Islet of Langerhans (tissue), 1 donor: ENCODE data around the gene IL1RAPL2.

Source experiments
- FAIRE-seq: peaks from one replicate; lab custom pipeline; 2011; peaks lifted over from hg19 to GRCh38; lab: Jason Lieb, UNC

IL1RAPL2 gene

GRCh38 chrX:105274091-105274490 is 708.1 kb downstream of the IL1RAPL2 start:
- FAIRE-seq, result no peak

DNA sequence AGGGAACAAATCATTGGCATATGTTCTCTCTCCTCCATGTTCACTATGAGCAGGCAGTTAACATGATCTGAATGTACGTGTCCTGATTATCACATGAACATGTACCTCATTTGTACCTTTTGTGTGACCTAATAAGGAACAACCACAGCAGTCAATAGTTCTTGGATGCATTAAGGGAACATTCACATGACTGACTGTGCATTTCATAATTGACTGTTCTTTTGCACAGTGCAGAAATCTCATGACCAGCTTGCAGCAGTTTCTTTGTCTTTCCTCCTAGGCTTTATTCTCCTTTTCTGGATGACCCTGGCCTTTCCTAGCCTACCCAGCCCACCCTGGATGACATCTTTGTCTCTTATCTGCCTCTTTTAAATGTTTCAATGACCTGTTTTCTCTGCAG is 711.1 kb downstream of the IL1RAPL2 start:
- no peak for FAIRE-seq

DNA sequence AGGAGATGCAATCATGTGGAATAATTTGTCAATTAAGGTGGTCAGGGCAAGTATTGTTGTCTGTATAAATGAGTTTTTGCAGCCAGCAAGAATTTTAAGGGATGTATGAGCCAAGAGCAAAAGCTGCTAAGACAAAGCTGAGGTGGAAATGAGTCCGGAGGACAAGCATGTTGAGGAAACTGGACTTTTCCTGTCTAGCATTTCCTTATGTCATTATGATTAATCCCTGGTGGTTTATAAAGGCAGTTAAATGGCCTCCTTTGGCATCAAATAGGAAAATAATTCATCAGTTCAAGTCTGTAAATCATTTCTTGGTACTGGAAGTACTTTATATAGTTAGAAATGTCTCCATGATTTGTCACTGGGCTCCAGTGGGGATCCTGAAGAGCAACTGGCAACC is 716.1 kb downstream of the IL1RAPL2 start:
- no peak for FAIRE-seq

GRCh38 chrX:105297041-105297440 is 731.0 kb downstream of the IL1RAPL2 start:
- no peak for FAIRE-seq

GRCh38 chrX:105299286-105299685 is 733.3 kb downstream of the IL1RAPL2 start:
- no peak for FAIRE-seq

GRCh38 chrX:105302246-105302645 is 736.2 kb downstream of the IL1RAPL2 start:
- FAIRE-seq, result no peak

GRCh38 chrX:105307762-105308161 is 741.8 kb downstream of the IL1RAPL2 start:
- no peak for FAIRE-seq

- no peak for FAIRE-seq
These were observed 747.6 kb downstream of the IL1RAPL2 start for GRCh38 chrX:105313596-105313995.

DNA sequence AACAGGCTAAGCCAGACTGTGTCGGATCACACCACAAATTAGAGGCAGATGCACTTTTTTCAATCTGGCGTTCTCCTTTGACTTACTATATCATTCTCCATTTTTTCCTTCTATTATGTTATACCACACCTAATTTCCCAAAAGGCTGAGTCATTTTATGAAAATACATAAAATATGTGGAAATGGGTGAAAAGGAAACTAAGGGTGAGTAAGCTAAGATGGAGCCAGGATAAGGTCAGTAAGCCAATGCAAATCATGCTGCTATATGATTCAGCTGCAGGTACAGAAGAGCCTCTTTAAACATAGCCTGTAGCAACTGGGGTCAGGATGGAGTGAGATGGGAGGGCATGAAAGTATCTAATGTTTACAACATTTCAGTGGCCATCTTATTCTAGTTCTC is 748.5 kb downstream of the IL1RAPL2 start:
- FAIRE-seq, result no peak

- no peak for FAIRE-seq
These were observed 749.2 kb downstream of the IL1RAPL2 start for GRCh38 chrX:105315248-105315647.

GRCh38 chrX:105317117-105317516 is 751.1 kb downstream of the IL1RAPL2 start:
- FAIRE-seq, result no peak

- FAIRE-seq, result no peak
These were observed 757.9 kb downstream of the IL1RAPL2 start for GRCh38 chrX:105323928-105324327.

DNA sequence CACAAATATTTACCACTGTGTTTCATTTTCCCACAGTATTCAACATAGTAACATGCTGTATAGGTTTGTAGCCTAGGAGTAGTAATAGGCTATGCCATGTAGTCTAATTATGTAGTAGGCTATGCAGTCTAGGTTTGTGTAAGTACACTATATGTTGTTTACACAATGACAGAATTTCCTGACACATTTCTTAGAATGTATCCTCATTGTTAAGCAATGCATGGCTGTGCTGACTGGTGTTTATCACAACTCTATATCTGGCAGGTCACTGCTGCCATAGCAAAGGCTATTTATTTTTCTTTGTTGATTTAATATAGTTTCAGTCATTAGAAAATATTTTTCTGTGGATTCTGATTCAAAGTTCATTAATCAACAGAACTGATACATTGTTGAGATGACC is 762.8 kb downstream of the IL1RAPL2 start:
- no peak for FAIRE-seq

GRCh38 chrX:105331244-105331643 is 765.2 kb downstream of the IL1RAPL2 start:
- no peak for FAIRE-seq

- FAIRE-seq, result no peak
These were observed 781.4 kb downstream of the IL1RAPL2 start for GRCh38 chrX:105347373-105347772.

GRCh38 chrX:105349476-105349875 is 783.5 kb downstream of the IL1RAPL2 start:
- no peak for FAIRE-seq

- FAIRE-seq, result no peak
These were observed 809.8 kb downstream of the IL1RAPL2 start for GRCh38 chrX:105375816-105376215.

DNA sequence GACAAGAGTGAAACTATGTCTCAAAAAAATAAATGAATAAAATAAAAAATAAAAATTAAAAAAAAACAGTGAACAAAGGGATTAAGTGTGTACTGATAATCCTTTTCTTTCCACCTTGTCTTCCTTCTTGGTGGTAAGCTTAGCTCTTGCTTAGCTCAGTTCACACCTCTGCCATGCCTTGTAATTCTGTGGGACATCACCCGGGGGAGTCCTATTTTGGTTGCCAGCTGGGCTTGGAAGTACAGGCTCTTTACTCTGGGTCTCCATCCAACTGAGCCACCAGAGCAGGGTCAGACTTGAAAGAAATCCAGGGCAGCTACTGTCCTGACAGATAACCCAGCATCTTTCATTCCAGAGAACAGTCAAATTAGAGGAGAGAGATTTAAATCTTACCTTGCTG is 858.7 kb downstream of the IL1RAPL2 start:
- no peak for FAIRE-seq

DNA sequence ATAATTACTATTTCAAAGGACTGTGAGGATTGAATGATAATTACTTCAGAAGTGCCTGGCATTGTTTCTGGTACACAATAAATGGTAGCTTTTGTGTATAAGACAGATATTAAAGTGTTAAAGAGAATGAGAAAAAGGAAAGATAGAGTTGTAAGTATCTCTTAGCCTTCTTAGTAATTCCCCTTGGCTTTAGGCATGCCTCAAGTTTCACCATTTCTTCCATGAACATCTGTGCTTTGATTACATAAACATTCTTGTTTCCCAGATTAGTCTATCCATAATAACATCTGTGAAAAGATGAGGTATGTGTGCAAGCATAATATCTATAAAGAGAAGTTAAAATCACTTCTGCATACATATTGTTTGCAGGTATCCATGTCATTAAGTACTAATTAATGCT is 885.4 kb downstream of the IL1RAPL2 start:
- FAIRE-seq, result no peak

- FAIRE-seq, result no peak
These were observed 892.8 kb downstream of the IL1RAPL2 start for GRCh38 chrX:105458846-105459245.

- FAIRE-seq, result no peak
These were observed 894.4 kb downstream of the IL1RAPL2 start for GRCh38 chrX:105460376-105460775.

GRCh38 chrX:105461016-105461415 is 895.0 kb downstream of the IL1RAPL2 start:
- FAIRE-seq, result no peak

GRCh38 chrX:105462186-105462585 is 896.2 kb downstream of the IL1RAPL2 start:
- no peak for FAIRE-seq

GRCh38 chrX:105463473-105463872 is 897.5 kb downstream of the IL1RAPL2 start:
- no peak for FAIRE-seq

DNA sequence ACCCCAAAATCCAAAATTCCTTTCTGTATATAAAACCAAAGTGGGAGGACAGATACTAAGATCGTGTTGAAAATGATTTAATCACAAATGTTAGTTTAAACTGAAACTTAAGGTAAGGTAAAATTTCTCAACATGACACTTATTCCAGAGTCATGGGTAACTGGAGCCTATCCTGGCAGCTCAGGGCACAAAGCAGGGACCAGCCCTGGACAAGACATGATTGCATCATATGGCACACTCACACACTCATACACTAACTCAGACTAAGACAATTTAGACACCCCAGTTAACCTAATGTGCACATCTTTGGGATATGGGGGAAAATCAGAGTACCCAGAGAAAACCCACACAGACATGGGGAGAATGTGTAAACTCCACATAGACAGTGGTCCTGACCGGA is 898.6 kb downstream of the IL1RAPL2 start:
- no peak for FAIRE-seq
